RKO (cell line): ENCODE results near the gene OR7D2.

ENCODE experiments used
- DNase-seq: peaks from one replicate; pipeline ENCODE4 v3.0.0-alpha.2; 2016; ENCODE audit warnings: low spot score

OR7D2 gene

DNA sequence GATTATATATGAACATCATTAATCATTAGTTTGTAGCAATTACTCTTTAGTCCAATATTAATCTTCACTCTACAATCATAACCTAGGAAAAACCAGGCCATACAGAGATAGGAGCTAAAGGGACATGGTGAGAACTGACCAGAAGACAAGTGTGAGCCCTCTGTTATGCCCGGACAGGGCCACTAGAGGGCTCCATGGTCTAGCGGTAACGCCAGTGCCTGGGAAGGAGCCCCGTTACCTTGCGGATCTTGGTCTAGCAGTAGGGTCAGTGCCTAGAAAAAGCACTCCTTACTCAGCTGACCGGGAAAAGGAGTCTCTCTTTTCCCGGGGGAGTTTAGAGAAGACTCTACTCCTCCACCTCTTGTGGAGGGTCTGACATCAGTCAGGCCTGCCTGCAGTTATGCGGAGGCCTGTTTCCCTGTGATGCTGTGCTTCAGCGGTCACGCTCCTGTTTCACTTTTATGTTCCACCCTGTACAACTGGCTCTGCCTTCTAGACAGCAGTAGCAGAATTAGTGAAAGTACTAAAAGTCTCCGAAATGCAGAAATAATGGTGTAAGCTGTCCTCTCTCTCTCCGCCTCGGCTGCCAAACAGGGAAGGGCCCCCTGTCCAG, 26.8 kb downstream of the OR7D2 start:
- peak; percentile 72 for DNase-seq

DNA sequence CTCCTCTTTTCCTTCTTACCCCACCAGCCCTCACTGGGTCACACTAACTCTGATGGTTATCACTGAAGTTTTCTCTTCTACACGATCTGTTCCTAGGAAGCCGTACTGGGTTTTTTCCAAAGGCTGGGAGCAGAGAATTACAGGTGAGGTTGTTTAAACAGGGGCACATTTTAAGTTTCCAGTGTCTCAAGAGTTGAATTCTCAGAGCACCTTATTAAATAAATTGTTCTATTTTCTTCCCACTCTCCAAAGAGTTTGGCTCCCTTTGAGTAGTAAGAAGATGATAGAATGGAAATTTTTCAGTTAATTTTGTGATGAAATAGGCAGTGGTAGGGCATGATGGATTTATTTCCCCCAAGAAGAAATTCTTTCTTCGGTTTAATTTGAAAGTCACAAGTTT, 40.7 kb downstream of the OR7D2 start, which contains the start of gene OR7D4:
Gene OR7D4, minus strand, starts transcription at position 101 of the 400 bp plus-strand sequence. CDS start 4,752 bp downstream, outside the sequence.
- no peak for DNase-seq
